MM.1S (cell line): ENCODE results near the gene DCLK1.

ENCODE experiments used
- EZH2 ChIP-seq: fragments of 300-600 bp; sonication (generic); optimal IDR thresholded peaks from 2 replicates; pipeline ENCODE3; 2017; ENCODE audit warnings: low read depth, mild to moderate bottlenecking, antibody characterized with exemption, low read length, mixed read lengths
- EZH2phosphoT487 ChIP-seq: fragments of 300-600 bp; sonication (generic); IDR thresholded peaks from 2 replicates; pipeline ENCODE4 v1.6.1; 2018; ENCODE audit warnings: antibody characterized with exemption, low read length
- TF ChIP-seq, protein P1 (sequence below): fragments of 300-600 bp; sonication (generic); IDR thresholded peaks from 2 replicates; pipeline ENCODE4 v1.5.1; 2016; ENCODE audit warnings: antibody characterized with exemption, low read length, mixed read lengths

DNA sequence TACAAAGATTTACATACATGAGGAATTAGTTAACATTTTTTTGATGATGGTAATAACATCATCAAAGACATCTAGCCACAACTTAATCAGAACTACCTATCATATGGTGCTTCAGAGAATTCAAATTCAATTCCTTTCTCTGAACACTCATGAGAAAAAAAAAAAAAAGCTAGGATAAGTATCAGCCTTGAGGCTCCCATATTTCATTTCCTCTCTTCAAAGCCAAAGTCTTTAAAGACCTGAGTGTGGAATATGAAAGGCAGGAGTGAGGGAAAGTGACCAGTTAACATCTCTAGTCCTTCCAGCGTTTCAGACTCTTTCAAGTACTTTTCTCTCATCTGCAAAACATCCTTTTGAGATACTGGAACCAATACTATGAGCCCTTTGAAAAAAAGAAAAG is 137.5 kb downstream of the DCLK1 start:
- TF ChIP-seq EZH2, result no peak
- TF ChIP-seq, protein P1, sequence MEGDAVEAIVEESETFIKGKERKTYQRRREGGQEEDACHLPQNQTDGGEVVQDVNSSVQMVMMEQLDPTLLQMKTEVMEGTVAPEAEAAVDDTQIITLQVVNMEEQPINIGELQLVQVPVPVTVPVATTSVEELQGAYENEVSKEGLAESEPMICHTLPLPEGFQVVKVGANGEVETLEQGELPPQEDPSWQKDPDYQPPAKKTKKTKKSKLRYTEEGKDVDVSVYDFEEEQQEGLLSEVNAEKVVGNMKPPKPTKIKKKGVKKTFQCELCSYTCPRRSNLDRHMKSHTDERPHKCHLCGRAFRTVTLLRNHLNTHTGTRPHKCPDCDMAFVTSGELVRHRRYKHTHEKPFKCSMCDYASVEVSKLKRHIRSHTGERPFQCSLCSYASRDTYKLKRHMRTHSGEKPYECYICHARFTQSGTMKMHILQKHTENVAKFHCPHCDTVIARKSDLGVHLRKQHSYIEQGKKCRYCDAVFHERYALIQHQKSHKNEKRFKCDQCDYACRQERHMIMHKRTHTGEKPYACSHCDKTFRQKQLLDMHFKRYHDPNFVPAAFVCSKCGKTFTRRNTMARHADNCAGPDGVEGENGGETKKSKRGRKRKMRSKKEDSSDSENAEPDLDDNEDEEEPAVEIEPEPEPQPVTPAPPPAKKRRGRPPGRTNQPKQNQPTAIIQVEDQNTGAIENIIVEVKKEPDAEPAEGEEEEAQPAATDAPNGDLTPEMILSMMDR, result no peak
- TF ChIP-seq EZH2phosphoT487, result no peak
